HFF-Myc (cell line): ENCODE results near the gene SHISA5.

Experiments
- DNase-seq: peaks from one replicate; pipeline ENCODE4 v3.0.0-alpha.2; 2011; ENCODE audit warnings: low read depth; ENCODE audit errors: extremely low read depth
- H3K4me3 ChIP-seq: replicated peaks from 2 replicates; pipeline ENCODE4 v1.5.1; 2011; ENCODE audit warnings: low read depth, mild to moderate bottlenecking, control low read depth, low read length
- CTCF ChIP-seq: IDR thresholded peaks from 2 replicates; pipeline ENCODE4 v1.5.1; 2012; ENCODE audit warnings: mild to moderate bottlenecking, low read depth, low read length, control low read depth; ENCODE audit errors: missing control alignments

The SHISA5 gene

GRCh38 chr3:48423241-48423882 is 80.6 kb downstream of the SHISA5 start:
- DNase-seq, result no peak
- no peak overlapping the region for H3K4me3 ChIP-seq
- TF ChIP-seq CTCF, result no peak

GRCh38 chr3:48422681-48423080 is 81.3 kb downstream of the SHISA5 start:
- no peak for DNase-seq
- TF ChIP-seq CTCF, result peak; percentile 0

GRCh38 chr3:48422272-48422671 is 81.7 kb downstream of the SHISA5 start:
- no peak for DNase-seq
- H3K4me3 ChIP-seq, result no peak overlapping the region
- TF ChIP-seq CTCF, result peak; percentile 4

More at GRCh38 chr3:48422681-48423080, 81.3 kb downstream of the SHISA5 start:
- no peak overlapping the region for H3K4me3 ChIP-seq

GRCh38 chr3:48420561-48420960 is 83.4 kb downstream of the SHISA5 start:
- no peak for DNase-seq
- TF ChIP-seq CTCF, result no peak
- H3K4me3 ChIP-seq, result no peak overlapping the region

GRCh38 chr3:48419597-48419996 is 84.4 kb downstream of the SHISA5 start:
- H3K4me3 ChIP-seq, result no peak overlapping the region
- no peak for DNase-seq
- no peak for TF ChIP-seq CTCF

GRCh38 chr3:48419149-48419548 is 84.8 kb downstream of the SHISA5 start:
- H3K4me3 ChIP-seq, result no peak overlapping the region
- no peak for TF ChIP-seq CTCF
- DNase-seq, result no peak

- H3K4me3 ChIP-seq, result no peak overlapping the region
- DNase-seq, result no peak
- no peak for TF ChIP-seq CTCF
These were observed 85.3 kb downstream of the SHISA5 start for GRCh38 chr3:48418651-48419050.
